A172 (cell line): ENCODE measurements around the gene SNX8. TPM values are rescaled to one million over a fixed set of nuclear protein-coding genes. Genes with fewer than 3 reads are reported as not detected.
"Not testable (repeated sequence)": the region's sequence is repeated elsewhere in the genome, so short reads cannot be mapped to it uniquely, and the experiment has no call there.

Source experiments
- DNase-seq: peaks from one replicate; pipeline ENCODE4 v3.0.0-alpha.2; 2015; ENCODE audit warnings: low spot score
- total RNA-seq: library from RNA; depleted of rRNA; stranded (reverse); fragments of >200 nt; shearing (Covaris generic); gene quantifications from 2 replicates; pipeline ENCODE4 v1.2.3, GENCODE V29; 2014; rRNA removed

The SNX8 gene, protein sequence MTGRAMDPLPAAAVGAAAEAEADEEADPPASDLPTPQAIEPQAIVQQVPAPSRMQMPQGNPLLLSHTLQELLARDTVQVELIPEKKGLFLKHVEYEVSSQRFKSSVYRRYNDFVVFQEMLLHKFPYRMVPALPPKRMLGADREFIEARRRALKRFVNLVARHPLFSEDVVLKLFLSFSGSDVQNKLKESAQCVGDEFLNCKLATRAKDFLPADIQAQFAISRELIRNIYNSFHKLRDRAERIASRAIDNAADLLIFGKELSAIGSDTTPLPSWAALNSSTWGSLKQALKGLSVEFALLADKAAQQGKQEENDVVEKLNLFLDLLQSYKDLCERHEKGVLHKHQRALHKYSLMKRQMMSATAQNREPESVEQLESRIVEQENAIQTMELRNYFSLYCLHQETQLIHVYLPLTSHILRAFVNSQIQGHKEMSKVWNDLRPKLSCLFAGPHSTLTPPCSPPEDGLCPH
- total RNA-seq, result 27.2 and 36.2 TPM in 2 replicates

DNA sequence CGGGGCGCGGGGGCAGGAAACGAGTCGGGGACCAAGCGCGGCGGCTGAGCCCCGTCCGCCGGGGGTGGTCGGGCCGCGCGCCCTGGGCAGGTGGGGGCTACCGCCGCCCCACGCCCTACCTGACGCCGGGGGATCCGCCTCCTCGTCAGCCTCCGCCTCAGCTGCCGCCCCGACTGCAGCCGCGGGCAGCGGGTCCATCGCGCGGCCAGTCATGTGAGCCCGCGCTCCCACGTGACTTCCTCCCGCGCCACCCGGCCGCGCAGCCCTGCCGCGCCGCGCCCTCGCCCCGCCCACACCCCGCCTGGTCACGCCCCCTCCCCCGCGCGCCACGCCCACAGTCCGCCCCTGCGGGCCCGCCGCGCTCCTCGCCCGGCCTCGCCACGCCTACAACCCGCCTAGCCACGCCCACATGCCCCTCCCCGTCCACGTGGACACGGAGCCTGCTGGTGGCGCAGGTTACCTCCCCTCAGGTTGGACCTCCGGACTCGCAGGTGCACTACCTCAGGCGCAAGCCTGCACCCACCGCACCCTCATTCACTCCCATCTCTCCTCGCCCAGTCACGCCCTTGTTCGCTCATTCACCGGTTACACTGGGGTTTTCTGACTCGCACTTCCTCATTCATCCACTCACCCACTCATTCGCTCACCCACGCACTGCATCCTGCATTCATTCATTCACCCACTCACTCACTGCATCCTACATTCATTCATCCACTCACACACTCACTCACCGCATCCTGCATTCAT, at the start of gene SNX8:
Gene SNX8, minus strand, starts transcription at position 233 of the 747 bp plus-strand sequence. Its CDS starts 20 bp downstream, at position 213.
- DNase-seq, result peak; percentile 71

DNA sequence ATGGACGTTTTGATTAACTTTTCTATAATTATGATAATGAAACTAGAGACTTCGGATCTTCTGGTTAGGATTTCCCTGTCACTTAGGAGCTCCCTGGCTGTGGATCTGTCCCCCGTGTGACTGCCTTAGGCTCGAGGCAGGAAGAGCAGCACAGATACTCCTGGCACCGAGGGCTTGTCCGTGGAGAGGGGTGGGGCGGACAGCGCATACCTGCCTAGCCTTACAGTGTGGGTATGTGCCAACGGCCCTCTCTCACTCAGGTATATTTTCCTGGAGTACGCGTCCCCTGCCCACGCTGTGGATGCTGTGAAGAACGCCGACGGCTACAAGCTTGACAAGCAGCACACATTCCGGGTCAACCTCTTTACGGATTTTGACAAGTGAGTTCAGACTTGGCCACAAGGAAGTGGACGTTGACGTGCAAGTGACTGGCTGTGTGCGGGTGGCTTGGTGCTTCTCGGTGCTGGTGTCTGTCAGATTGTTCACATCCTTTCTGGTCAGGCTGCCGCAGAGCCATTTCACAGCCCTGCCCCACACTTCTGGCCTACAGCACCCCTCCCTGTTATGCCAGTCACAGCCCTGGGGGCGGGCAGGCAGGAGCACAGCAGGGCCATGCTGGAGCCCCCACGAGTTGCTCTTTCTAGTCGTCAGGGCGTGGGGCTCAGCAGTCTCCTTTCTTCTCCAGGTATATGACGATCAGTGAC, 48.3 kb upstream of the SNX8 start:
- DNase-seq, result no peak

DNA sequence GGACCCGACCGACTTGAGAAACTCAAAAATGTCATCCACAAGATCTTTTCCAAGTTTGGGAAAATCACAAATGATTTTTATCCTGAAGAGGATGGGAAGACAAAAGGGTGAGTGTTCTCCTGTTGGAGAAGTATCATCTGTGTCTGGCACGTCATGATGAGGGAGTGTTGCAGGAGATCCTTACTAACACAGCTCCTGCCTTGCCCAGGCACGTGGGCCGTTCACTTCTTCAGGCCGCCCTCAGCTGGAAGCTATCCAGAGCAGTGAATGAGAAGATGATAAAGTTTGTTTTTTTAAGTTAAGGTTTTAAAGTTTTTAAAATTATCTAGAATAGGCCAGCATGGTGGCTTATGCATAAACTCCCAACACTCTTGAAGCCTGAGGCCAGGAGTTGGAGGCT, 46.6 kb upstream of the SNX8 start:
- no peak for DNase-seq

DNA sequence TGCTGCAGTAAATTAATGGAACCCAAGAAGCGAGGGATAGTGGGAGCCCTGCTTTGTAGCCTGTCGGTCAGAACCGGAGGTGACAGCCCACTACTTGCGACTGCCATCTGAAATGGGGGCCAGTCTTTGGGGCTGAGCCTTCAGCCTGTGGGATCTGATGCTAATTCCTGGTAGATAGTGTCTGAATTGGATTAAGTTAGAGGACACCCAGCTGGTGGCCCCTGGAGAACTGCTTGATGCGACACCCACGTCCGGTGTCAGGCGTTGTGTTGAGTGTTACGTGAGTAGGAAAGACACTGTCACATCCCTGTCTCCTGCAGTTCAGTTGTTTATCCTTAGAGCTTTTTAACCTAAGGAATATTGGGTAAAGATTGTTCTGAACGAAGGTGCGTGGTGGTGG, 45.4 kb upstream of the SNX8 start:
- DNase-seq, result no peak

DNA sequence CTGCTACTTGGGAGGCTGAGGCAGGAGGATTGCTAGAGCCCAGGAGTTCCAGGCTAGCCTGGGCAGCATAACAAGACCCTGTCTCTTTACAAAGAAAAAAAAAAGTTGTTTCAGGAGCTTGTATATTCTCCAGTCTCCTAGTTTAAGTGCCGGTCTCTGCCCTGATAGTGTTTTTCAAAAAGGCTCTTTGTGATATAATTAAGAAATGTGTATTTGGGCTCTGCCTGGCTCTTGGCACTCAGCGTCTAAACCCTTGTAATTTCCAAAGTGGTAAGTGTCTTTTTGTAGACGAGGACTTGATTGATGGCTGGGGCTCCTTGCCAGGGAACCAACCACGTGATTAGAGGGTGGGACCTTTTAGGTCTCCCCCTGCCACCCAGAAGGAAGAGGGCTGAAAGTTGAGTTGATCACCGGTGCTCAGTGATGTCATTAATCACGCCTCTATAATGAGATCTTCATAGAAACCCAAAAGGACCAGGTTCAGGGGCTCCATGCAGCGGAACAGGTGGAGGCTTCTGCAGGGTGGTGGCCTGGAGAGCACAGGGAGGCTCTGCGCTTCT, 44.8 kb upstream of the SNX8 start:
- no peak for DNase-seq

DNA sequence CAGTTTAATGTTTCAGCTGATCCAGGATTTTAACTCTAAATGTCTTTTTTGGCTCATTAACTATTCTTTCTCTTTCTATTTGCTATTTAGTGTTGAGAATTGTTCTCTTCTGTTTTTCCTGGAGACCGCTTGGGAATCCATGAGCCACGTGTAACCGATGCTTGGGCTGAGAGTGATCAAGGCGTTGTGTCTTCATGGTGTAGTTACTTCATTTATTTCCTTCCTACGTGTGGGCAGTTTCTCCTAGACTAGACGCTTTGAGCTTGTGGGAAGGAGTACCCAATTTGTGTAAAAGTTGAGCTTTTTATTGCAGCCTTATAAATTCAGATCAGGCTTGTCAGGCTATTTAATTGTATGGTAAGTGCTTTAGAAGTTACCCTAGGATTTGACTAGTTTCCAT, 43.3 kb upstream of the SNX8 start:
- DNase-seq, result no peak

DNA sequence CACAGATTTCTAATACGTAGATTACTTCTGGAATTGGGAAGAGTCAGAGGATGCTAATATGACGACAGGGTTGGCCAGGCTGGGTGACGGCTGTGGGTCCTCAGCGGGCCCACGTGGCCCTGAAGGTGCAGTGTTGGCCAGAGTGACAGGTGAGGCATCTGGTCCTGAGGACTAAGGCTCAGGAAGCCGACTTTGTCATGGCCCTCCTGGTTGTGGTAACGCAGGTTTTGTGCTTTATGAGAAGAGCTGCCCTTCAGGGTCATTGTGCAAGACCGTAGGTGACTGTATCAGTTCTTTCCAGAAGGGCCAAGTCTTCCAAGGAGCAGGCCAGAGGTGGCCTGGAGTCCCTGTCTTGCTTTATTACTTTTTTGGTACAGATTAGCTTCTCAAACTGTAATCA, 42.9 kb upstream of the SNX8 start:
- DNase-seq, result no peak

DNA sequence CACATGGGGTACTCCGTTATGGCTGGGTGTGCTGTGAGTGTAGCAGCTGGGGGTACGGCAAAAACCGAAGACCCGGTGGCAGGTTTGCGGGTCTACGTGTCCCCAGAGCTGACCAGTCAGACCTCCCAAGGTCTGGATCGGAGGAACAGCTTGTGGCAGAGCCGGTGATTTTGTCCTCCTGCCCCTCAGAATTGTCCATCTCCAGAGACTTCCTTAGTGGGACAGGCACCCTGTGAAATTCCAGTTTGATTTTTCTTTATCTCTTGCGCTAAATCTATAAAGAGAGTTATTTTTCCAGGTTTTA, 41.4 kb upstream of the SNX8 start:
- no peak for DNase-seq

DNA sequence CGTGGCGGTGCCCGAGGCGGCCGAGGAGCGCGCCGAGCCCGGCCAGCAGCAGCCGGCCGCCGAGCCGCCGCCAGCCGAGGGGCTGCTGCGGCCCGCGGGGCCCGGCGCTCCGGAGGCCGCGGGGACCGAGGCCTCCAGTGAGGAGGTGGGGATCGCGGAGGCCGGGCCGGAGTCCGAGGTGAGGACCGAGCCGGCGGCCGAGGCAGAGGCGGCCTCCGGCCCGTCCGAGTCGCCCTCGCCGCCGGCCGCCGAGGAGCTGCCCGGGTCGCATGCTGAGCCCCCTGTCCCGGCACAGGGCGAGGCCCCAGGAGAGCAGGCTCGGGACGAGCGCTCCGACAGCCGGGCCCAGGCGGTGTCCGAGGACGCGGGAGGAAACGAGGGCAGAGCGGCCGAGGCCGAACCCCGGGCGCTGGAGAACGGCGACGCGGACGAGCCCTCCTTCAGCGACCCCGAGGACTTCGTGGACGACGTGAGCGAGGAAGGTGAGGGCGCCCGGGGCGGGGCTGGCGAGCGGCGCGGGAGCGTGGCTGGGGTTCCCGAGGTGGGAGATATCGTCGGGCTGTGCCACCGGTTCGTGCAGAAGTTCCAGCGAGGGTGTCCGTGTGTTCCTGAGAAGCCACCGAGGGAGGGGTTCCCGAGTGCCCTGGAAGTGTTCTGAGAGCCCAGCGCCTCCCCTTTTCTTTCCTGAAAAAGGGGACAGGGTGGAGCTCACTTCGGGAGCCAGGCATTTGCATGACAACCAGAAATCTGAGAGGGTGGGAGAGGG, 40.9 kb upstream of the SNX8 start:
- peak; percentile 21 for DNase-seq

DNA sequence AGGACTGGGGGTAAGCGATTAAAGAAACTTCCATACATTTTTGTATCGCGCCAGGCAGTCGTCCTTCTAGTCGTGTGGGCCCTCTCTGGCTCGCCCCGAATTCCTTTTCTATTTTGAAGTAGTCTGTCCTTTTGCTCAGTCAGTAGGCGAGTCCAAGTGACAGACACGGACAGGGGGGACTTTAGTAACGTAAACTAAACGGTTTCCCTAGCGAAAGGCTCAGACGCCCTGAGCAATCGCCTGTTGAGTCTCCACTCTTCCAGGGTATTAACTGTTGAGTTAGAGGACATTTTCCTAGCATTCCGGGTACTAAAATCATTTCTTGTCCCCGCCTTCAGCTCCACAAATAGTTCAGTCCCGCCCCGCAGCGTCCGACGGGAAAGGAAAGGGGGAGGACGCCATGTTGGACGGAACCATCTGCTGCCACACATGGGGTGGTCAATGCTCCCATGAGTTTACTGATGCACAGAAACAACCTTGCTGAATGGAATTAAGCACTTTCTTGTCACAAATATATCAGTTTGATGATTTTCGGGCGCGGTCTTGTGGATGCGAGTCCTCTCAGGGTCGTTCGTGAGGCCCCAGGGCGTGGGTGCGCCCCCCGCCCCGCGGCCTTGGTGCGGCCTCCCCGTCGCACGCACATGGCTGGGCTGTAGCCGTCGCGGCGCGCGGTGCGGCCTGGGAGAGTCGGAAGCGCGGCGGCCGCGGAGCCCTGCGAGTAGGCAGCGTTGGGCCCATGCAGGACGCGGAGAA, 40.1 kb upstream of the SNX8 start, which contains the start of gene EIF3B:
Gene EIF3B, plus strand, starts transcription at position 642 of the 753 bp plus-strand sequence. Its CDS starts 95 bp downstream, at position 737.
- DNase-seq, result peak; percentile 92

DNA sequence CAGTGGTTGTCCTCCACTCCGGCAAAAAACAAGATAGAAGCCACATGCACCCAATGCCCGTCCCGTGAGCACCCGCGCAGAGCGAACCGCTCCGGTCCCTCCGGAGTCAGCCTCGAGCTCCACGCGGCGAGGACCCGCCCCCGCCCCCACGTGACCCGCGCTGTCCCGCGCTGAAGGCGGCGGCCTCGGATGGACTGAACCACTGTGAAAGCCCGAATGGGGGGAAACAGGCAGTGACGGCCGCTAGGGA, 39.6 kb upstream of the SNX8 start:
- peak; percentile 87 for DNase-seq

DNA sequence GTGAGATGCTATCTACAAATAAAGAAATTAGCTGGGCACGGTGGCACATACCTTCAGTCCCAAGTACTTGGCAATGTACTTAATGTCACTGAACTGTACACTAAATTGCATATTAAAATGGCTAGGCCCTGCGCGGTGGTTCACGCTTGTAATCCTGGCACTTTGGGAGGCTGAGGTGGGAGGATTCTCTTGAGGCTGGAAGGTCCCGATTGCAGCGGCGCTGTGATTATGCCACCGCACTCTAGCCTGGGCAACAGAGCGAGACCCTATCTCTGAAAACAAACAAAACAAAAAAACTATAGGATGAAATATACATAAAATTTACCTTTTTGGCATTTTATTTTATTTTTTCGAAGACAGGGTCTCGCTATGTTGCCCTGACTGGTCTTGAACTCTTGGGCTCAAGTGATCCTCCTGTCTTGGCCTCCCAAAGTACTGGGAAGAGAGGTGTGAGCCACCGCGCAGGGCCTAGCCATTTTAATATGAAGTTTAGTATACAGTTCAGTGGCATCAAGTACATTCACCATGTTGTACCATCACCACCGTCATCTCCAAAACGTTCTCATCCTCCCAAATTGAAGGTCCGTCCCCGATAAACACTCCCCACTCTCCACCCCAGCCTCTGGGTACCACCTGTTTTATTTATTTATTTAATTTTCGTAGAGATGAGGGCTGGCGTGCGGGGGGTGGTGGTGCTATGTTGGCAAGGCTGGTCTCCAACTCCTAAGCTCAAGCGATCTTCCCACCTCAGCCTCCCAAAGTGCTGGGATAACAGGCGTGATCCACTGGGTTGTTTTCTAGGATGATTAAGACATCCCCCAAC, 39.1 kb upstream of the SNX8 start:
- DNase-seq, result no peak

DNA sequence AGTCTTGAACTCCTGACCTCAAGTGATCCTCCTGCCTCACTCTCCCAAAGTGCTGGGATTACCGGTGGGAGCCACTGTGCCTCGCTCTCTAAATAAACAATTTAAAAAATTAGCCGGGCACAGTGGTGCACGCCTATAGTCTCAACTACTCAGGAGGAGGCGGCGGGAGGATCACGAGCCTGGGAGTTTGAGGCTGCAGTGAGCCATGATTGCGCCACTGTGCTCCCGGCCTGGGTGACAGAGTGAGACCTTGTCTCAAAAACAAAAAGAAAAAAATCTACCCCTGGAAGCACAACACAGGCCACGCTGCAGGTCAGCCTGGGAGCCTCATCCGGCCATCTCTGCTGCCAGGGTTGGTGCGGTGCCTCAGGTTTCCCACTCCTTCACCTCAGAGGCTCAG, 36.6 kb upstream of the SNX8 start:
- DNase-seq, result no peak

DNA sequence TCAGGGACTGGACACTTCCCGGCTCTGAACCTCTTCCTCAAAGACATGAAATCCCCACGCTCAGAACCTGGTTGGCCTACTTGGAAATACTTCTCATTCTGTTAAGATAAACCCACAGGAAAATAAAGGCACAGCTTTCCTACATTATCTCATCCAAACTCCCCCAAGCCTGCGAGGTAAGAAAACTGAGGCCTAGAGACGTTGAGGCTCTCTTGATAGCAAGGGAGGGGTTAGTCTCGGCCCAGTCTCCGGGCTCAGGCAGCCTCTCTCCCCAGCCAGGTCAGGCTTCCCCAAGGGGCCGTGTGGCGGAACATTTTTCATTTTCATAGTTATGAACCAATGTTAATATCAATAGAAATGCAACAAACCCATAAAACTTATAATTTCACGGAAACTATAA, 35.8 kb upstream of the SNX8 start:
- DNase-seq, result no peak

DNA sequence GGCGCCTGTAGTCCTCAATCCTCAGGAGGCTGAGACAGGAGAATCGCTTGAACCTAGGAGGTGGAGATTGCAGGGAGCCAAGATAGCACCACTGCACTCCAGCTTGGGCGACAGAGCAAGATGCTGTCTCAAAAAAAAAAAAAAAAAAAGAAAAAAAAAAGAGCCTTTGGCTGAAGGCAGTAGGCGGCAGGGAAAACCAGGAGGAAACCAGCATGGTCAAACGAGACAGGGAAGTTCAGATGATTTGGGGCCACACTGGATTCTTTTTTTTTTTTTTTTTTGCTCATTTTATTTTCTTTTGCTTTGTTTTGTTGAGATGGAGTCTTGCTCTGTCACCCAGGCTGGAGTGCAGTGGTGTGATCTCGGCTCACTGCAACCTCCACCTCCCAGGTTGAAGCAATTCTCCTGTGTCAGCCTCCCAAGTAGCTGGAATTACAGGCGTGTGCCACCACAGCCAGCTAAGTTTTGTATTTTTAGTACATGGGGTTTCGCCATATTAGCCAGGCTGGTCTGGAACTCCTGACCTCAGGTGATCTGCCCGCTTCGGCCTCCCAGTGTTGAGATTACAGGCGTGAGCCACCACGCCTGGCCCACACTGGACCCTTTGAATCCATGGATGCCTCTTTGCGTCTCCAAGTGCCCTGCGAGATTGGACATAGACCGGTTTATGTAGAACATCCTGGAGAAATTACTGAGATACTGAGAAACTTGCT, 33.3 kb upstream of the SNX8 start:
- DNase-seq, result not testable (repeated sequence)

DNA sequence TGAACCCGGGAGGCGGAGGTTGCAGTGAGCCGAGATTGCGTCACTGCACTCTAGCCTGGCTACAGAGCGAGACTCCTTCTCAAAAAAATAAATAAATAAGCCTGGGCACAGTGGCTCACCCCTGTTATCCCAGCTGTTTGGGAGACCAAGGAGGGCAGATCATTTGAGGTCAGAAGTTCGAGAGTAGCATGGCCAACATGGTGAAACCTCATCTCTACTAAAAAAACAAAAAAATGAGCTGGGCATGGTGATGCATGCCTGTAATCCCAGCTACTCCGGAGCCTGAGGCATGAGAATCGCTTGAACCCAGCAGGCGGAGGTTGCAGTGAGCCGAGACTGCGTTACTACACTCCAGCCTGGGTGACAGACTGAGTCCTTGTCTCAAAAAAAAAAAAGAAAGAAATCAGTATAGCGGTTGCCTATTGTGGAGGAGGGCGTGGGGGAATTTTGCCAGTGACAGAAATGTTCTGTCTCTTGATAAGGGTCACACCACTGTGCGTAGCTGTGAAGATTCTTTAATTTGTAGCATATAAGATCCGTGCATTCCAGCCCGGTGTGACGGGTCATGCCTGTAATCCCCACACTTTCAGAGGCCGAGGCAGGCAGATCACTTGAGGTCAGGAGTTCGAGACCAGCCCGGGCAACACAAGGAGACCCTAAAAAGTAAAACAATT, 22.5 kb upstream of the SNX8 start:
- no peak for DNase-seq

DNA sequence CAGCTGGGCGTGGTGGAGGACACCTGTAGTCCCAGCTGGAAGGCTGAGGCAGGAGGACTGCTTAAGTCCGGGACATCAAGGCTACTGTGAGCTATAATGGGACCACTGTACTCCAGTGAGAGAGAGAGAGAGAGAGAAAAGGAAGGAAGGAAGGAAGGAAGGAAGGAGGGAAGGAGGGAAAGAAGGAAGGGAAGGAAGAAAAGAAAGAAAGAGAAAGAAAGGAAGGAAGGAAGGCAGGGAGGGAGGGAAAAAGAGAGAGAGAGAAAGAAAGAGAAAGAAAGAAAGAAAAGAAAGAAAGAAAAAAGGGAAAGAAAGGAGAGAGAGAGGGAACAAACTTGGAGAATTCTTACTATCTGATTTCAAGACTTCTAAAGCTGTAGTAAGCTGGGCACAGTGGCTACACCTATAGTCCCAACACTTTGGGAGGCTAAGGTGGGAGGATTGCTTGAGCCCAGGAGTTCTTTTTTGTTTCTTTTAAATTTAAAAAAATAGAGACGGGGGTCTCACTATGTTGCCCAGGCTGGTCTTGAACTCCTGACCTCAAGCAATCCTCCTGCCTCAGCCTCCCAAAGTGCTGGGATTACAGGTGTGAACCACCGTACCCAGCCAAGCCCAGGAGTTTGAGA, 18.5 kb upstream of the SNX8 start:
- not testable (repeated sequence) for DNase-seq

DNA sequence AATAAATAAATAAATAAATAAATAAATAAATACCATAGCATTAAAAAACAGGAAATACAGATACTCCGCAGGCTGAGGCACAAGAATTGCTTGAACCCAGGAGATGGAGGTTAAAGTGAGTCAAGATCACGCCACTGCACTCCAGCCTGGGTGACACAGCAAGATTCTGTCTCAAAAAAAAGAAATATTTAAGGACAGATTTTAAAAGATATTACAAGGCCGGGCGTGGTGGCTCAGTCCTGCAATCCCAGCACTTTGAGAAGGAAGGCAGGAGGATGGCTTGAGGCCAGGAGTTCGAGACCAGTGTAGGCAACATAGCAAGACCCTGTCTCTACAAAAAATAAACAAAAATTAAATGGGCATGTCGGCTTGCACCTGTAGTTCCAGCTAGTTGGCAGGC, 17.5 kb upstream of the SNX8 start:
- no peak for DNase-seq
